Body of pancreas (tissue), 4 donors: ENCODE data around the gene TMEM185B. TPM values are rescaled to one million over a fixed set of nuclear protein-coding genes. Genes with fewer than 3 reads are reported as not detected.
"Not testable (repeated sequence)": the region's sequence is repeated elsewhere in the genome, so short reads cannot be mapped to it uniquely, and the experiment has no call there.

ENCODE experiments used
- ATAC-seq: fragments of 150-250 bp; one replicate; pipeline ENCODE4 v1.9.1; 2016
- DNase-seq, 4 donors: peaks; one replicate each; pipeline ENCODE4 v3.0.0-alpha.2; 2019
- H3K27ac ChIP-seq, 4 donors: fragments of 200-600 bp; sonication (generic); 1 replicate in 3 of 4; 2 replicates in 1 of 4; pipeline versions ENCODE4 v1.5.1 to v1.6.1; 2016 to 2019; ENCODE audit warnings: mild to moderate bottlenecking in 1 of 4, mixed read lengths in 1 of 4, moderate library complexity in 1 of 4
- H3K27me3 ChIP-seq, 2 donors: fragments of 200-600 bp; sonication (generic); one replicate each; pipeline ENCODE4 v1.6.0; 2016; ENCODE audit warnings: mild to moderate bottlenecking in 1 of 2
- H3K36me3 ChIP-seq, 2 donors: fragments of 200-600 bp; sonication (generic); replicated peaks in 1 of 2; 2 replicates each; pipeline ENCODE4 v1.5.1; 2016; ENCODE audit warnings: low read depth in 2 of 2; ENCODE audit not compliant: insufficient read depth in 1 of 2
- H3K4me1 ChIP-seq: fragments of 200-600 bp; sonication (generic); one replicate; pipeline ENCODE4 v1.6.0; 2016
- H3K4me3 ChIP-seq, 2 donors: fragments of 200-600 bp; sonication (generic); 1 replicate in 1 of 2; 2 replicates in 1 of 2; pipeline ENCODE4 v1.5.1; 2016 to 2019
- H3K9me3 ChIP-seq, 3 donors: fragments of 200-600 bp; sonication (generic); 1 replicate in 2 of 3; 2 replicates in 1 of 3; pipeline ENCODE4 v1.5.1; 2016
- CTCF ChIP-seq, 7 experiments: fragments of 450-650 bp in 4 of 7; fragments of 200-600 bp in 3 of 7; sonication (generic) in 3 of 7; IDR thresholded peaks; one replicate each; pipeline ENCODE4 v1.5.1; 2016 to 2019; ENCODE audit warnings: antibody characterized with exemption in 7 of 7
- POLR2A ChIP-seq, 3 donors: fragments of 450-650 bp; IDR thresholded peaks; one replicate each; pipeline ENCODE4 v1.6.1; 2016; ENCODE audit warnings: antibody characterized with exemption in 3 of 3, mild to moderate bottlenecking in 2 of 3
- WGBS, 2 donors: methylation state at CpG; one replicate each; pipeline ENCODE4 v1.1.5; 2017; 5-methylcytosine and 5-hydroxymethylcytosine counted together
- intact Hi-C: fragments of 100-400 bp; cut with DNase I; formaldehyde crosslinking; loops from one replicate; pipeline ENCODE4 v1.15.1; 2023
- total RNA-seq, 2 donors: library from RNA; depleted of rRNA; stranded (reverse); fragments of >200 nt; gene quantifications; one replicate each; pipeline ENCODE4 v1.1.0, GENCODE V29; 2016

Gene TMEM185B
- total RNA-seq, 2 donors from 2014 or later: 18.7 to 46.5 TPM

GRCh38 chr2:120237491-120237902 lies 14.3 kb upstream of the TMEM185B start:
- ATAC-seq (no peak), DNase-seq (no peak)
- Histone ChIP-seq H3K4me1 (no peaks in the 10 kb centered on the region), H3K27ac (no peak overlapping the region), H3K27me3 (no peaks in the 10 kb centered on the region), H3K36me3 (no peaks in the 10 kb centered on the region), H3K4me3 (no peak overlapping the region), H3K9me3 (no peaks in the 10 kb centered on the region)
- intact Hi-C loops: no loop called here
- 75 to 83% methylated on average over 9 to 10 of the region's 10 CpGs for WGBS, 2 donors
- TF ChIP-seq CTCF (IDR thresholded peaks at IDR 0.05) (no peak), POLR2A (IDR thresholded peaks at IDR 0.05) (no peak)

- intact Hi-C loops: no loop called here
- WGBS, 2 donors: 61 to 100% methylated on average over 2 to 5 of the region's 5 CpGs
These were observed 13.6 kb upstream of the TMEM185B start for GRCh38 chr2:120236791-120237190.

GRCh38 chr2:120236316-120236715 lies 13.1 kb upstream of the TMEM185B start:
- ATAC-seq (no peak), DNase-seq (peak in 2 of 4 donors; percentile 40 to 48)
- WGBS, 2 donors: 67 to 81% methylated on average over 3 to 10 of the region's 10 CpGs
- no peaks in the 10 kb centered on the region for H3K27me3 ChIP-seq
- H3K4me1 ChIP-seq: no peaks in the 10 kb centered on the region
- no peak overlapping the region for H3K27ac ChIP-seq
- H3K4me3 ChIP-seq: no peak overlapping the region
- H3K9me3 ChIP-seq: no peaks in the 10 kb centered on the region
- no peaks in the 10 kb centered on the region for H3K36me3 ChIP-seq
- TF ChIP-seq CTCF (IDR thresholded peaks at IDR 0.05) (no peak), POLR2A (IDR thresholded peaks at IDR 0.05) (no peak)
- intact Hi-C loops: no loop called here

More at GRCh38 chr2:120236791-120237190, 13.6 kb upstream of the TMEM185B start:
- no peaks in the 10 kb centered on the region for H3K9me3 ChIP-seq
- no peaks in the 10 kb centered on the region for H3K36me3 ChIP-seq
- no peaks in the 10 kb centered on the region for H3K27me3 ChIP-seq
- ATAC-seq (no peak), DNase-seq (no peak)
- no peak for TF ChIP-seq POLR2A (IDR thresholded peaks at IDR 0.05)
- no peak for TF ChIP-seq CTCF (IDR thresholded peaks at IDR 0.05)
- no peaks in the 10 kb centered on the region for H3K4me1 ChIP-seq
- no peak overlapping the region for H3K27ac ChIP-seq
- no peak overlapping the region for H3K4me3 ChIP-seq

- DNase-seq (no peak), ATAC-seq (no peak)
- intact Hi-C loops: no loop called here
- Histone ChIP-seq H3K9me3 (no peaks in the 10 kb centered on the region), H3K27ac (no peak overlapping the region), H3K4me3 (no peak overlapping the region), H3K36me3 (no peaks in the 10 kb centered on the region), H3K4me1 (no peaks in the 10 kb centered on the region), H3K27me3 (no peaks in the 10 kb centered on the region)
- 87 to 89% methylated on average over 6 of the region's 6 CpGs for WGBS, 2 donors
- TF ChIP-seq POLR2A (IDR thresholded peaks at IDR 0.05) (no peak), CTCF (IDR thresholded peaks at IDR 0.05) (no peak)
These were observed 12.5 kb upstream of the TMEM185B start for GRCh38 chr2:120235681-120236080.

- H3K27ac ChIP-seq, intact Hi-C loops: not testable (repeated sequence)
- 88% methylated on average over 2 of the region's 2 CpGs for WGBS, 2 donors
These were observed 12.0 kb upstream of the TMEM185B start for GRCh38 chr2:120235158-120235557.

More at GRCh38 chr2:120235158-120235557, 12.0 kb upstream of the TMEM185B start:
- not testable (repeated sequence) for DNase-seq, H3K27me3 ChIP-seq, H3K4me3 ChIP-seq, H3K4me1 ChIP-seq, H3K9me3 ChIP-seq, H3K36me3 ChIP-seq, ATAC-seq
